ENCODE results near the gene LGALS8. TPM values are rescaled to one million over a fixed set of nuclear protein-coding genes. Genes with fewer than 3 reads are reported as not detected.

The LGALS8 gene
- total RNA-seq, 1 donor from 2014 or later: 27.4 TPM

DNA sequence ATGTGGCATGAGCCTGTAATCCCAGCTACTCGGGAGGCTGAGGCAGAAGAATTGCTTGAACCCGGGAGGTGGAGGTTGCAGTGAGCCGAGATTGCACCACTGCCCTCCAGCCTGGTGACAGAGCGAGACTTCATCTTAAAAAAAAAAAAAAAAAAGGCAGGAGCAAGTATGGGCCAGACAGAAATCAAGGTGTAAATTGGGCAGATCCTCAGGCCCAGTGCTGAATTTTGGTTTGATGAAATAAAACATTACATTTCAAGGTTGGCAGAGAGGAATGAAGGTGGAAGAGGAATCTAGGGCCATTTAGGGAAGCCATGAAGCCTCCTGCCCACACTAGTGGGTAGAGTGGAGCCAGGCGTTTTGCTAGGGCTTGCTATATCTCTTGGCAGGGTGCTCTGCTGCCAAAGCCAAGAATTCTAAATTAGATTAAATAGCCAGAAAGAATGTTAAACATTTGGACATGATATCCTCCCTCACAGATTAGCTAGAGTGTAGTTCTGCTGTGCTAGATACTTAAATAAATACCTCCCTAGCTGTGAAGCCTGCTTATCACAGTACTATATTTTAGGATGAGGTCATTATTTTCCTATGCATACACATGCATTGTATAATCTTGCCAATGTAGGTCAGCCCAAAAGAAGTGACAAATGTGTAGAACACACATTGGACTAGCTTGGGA, 16.6 kb upstream of the LGALS8 start:
- Mint-ChIP-seq H3K4me3 (ENCODE audit: low read depth) (no peak overlapping the region), H3K36me3 (ENCODE audit: insufficient read depth) (no peaks in the 10 kb centered on the region), H3K27ac (no peak overlapping the region), H3K9me3 (ENCODE audit: low read depth) (no peaks in the 10 kb centered on the region), H3K27me3 (no peaks in the 10 kb centered on the region), H3K4me1 (ENCODE audit: low read depth) (peaks cover 34% of the 10 kb centered on the region)
- DNase-seq (ENCODE audit: low spot score, unreplicated experiment): no peak
- TF ChIP-seq, protein P1, sequence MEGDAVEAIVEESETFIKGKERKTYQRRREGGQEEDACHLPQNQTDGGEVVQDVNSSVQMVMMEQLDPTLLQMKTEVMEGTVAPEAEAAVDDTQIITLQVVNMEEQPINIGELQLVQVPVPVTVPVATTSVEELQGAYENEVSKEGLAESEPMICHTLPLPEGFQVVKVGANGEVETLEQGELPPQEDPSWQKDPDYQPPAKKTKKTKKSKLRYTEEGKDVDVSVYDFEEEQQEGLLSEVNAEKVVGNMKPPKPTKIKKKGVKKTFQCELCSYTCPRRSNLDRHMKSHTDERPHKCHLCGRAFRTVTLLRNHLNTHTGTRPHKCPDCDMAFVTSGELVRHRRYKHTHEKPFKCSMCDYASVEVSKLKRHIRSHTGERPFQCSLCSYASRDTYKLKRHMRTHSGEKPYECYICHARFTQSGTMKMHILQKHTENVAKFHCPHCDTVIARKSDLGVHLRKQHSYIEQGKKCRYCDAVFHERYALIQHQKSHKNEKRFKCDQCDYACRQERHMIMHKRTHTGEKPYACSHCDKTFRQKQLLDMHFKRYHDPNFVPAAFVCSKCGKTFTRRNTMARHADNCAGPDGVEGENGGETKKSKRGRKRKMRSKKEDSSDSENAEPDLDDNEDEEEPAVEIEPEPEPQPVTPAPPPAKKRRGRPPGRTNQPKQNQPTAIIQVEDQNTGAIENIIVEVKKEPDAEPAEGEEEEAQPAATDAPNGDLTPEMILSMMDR (IDR thresholded peaks at IDR 0.05; ENCODE audit: unreplicated experiment): no peak

DNA sequence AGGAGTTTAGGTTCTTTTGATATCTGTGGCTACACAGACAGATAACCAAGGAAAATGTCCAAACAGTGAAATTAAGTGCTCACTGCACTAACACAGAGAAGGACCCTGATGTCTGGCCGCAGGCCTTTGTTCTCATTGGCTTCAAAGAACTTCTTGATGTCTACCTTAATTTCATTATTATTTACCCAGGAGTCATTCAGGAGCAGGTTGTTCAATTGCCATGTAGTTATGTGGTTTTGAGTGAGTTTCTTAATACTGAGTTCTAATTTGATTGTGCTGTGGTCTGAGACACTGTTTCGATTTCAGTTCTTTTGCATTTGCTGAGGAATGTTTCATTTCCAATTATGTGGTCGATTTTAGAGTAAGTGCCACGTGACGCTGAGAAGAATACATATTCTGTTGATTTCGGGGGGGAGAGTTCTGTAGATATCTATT, 15.2 kb upstream of the LGALS8 start:
- no peaks in the 10 kb centered on the region for H3K36me3 Mint-ChIP-seq (ENCODE audit: insufficient read depth)
- no peak for DNase-seq (ENCODE audit: low spot score, unreplicated experiment)
- H3K27ac Mint-ChIP-seq: no peak overlapping the region
- TF ChIP-seq, protein P1 (IDR thresholded peaks at IDR 0.05; ENCODE audit: unreplicated experiment): no peak
- no peaks in the 10 kb centered on the region for H3K9me3 Mint-ChIP-seq (ENCODE audit: low read depth)
- peaks cover 26% of the 10 kb centered on the region for H3K4me1 Mint-ChIP-seq (ENCODE audit: low read depth)
- H3K4me3 Mint-ChIP-seq (ENCODE audit: low read depth): no peak overlapping the region
- H3K27me3 Mint-ChIP-seq: no peaks in the 10 kb centered on the region

DNA sequence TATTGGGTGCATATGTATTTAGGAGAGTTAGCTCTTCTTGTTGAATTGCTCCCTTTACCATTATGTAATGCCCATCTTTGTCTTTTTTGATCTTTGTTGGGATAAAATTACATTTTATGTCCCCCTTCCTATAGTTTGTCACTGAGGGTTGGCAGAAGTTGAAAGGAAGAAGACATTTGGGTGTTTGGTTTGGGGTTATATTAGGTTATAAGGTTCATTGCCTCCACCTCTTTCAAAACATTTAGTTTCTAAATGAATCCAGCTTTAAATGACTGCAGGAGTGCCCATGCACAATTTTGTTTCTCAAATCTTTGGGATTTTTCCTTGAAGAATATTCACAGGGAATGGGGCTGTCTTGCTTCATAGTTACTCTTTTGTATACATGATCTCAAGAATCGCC, 14.6 kb upstream of the LGALS8 start:
- DNase-seq (ENCODE audit: low spot score, unreplicated experiment): no peak
- H3K9me3 Mint-ChIP-seq (ENCODE audit: low read depth): no peaks in the 10 kb centered on the region
- no peak overlapping the region for H3K4me3 Mint-ChIP-seq (ENCODE audit: low read depth)
- H3K27ac Mint-ChIP-seq: no peak overlapping the region
- H3K27me3 Mint-ChIP-seq: no peaks in the 10 kb centered on the region
- H3K4me1 Mint-ChIP-seq (ENCODE audit: low read depth): peaks cover 26% of the 10 kb centered on the region
- TF ChIP-seq, protein P1 (IDR thresholded peaks at IDR 0.05; ENCODE audit: unreplicated experiment): no peak
- H3K36me3 Mint-ChIP-seq (ENCODE audit: insufficient read depth): no peaks in the 10 kb centered on the region

DNA sequence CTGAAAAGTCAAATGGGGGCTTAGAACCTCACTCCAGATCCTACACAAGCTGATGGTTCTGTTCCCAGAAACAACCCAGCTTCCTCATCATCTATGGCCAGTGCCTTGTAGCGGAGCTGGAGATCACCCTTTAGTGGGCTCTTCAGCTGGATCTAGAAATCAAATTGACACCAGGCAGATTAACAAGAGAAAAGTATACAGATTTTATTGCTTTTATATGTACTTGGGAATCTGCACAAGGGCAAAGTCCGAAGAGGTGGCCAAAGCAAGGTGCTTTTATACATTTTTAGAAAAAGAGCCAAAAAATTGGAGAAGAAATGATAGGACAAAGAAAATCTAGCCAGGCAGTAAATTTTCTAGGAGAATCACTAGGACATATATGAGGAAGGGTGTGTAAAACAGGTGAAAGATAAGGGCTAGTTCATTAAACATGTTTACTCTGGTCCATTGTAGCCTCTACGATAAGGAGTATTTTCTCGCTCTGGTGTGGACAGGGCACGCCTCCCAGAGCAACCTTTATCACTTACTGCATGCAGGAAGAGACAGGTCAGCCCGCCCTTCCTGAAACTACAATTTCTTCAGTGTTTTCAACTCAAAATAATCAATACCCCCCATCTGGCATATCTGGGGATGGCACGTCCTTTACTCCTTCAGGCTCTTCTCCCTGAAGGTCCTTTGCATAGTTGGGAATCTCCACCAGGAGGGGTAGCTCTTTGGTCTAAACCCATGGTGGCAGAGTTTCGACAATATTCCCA, 14.0 kb upstream of the LGALS8 start:
- Mint-ChIP-seq H3K9me3 (ENCODE audit: low read depth) (no peaks in the 10 kb centered on the region), H3K27ac (peak overlapping the region; percentile 72), H3K4me3 (ENCODE audit: low read depth) (no peak overlapping the region)

DNA sequence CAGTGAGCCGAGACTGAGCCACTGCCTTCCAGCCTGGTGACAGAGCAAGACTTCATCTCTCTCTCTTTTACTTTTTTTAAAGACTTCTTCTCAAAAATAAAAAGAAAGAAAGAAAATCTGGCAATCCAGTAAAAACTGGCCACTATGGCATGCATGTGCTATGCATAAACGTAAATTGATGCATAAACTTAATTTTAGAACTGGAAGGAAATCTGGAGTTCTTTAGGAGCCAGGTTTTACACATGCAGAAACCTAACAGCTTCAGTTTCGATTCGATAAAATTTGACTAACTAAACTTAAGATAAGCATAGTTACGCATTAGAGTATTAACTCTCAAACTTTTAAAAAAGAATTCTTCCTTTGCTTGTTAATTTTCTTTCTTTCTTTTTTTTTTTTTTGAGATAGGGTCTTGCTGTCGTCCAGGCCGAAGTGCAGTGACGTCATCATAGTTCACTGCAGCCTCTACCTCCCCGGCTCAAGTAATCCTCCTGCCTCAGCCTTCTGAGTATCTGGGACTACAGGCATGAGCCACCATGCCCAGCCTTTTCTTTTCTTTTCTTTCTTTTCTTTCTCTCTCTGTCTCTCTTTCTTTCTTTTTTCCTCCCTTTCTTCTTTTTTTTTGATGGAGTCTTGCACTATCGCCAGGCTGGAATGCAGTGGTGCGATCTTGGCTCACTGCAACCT, 11.9 kb upstream of the LGALS8 start:
- TF ChIP-seq, protein P1 (IDR thresholded peaks at IDR 0.05; ENCODE audit: unreplicated experiment): no peak
- no peak overlapping the region for H3K27ac Mint-ChIP-seq
- H3K4me3 Mint-ChIP-seq (ENCODE audit: low read depth): no peak overlapping the region
- H3K36me3 Mint-ChIP-seq (ENCODE audit: insufficient read depth): no peaks in the 10 kb centered on the region
- no peak for DNase-seq (ENCODE audit: low spot score, unreplicated experiment)
- no peaks in the 10 kb centered on the region for H3K27me3 Mint-ChIP-seq
- no peaks in the 10 kb centered on the region for H3K9me3 Mint-ChIP-seq (ENCODE audit: low read depth)
- peaks cover 37% of the 10 kb centered on the region for H3K4me1 Mint-ChIP-seq (ENCODE audit: low read depth)

More for the DNA sequence above, 14.0 kb upstream of the LGALS8 start:
- no peaks in the 10 kb centered on the region for H3K27me3 Mint-ChIP-seq
- H3K4me1 Mint-ChIP-seq (ENCODE audit: low read depth): peaks cover 26% of the 10 kb centered on the region
- TF ChIP-seq, protein P1 (IDR thresholded peaks at IDR 0.05; ENCODE audit: unreplicated experiment): no peak
- no peaks in the 10 kb centered on the region for H3K36me3 Mint-ChIP-seq (ENCODE audit: insufficient read depth)
- DNase-seq (ENCODE audit: low spot score, unreplicated experiment): no peak

Measured in progenitor cell of endocrine pancreas (in vitro differentiated cells).